Gastroesophageal sphincter (tissue), 2 donors: ENCODE measurements around the gene EIF5AL1.

Experiments
- EP300 ChIP-seq: sonication (generic); formaldehyde crosslinking; IDR thresholded peaks from one replicate; pipeline ENCODE4 v1.6.1; 2017; ENCODE audit warnings: antibody characterized with exemption, mild to moderate bottlenecking
- POLR2A ChIP-seq, 2 donors: fragments of 450-650 bp; IDR thresholded peaks; one replicate each; pipeline ENCODE4 v1.6.1; 2017; ENCODE audit warnings: antibody characterized with exemption in 2 of 2, mild to moderate bottlenecking in 2 of 2, moderate library complexity in 1 of 2
- POLR2AphosphoS5 ChIP-seq: sonication (generic); formaldehyde crosslinking; IDR thresholded peaks from one replicate; pipeline ENCODE4 v1.6.1; 2017; ENCODE audit warnings: antibody characterized with exemption

- TF ChIP-seq EP300 (no peak), POLR2AphosphoS5 (no peak), POLR2A (IDR thresholded peaks at IDR 0.05) (no peak)
Observed at GRCh38 chr10:79495791-79496190, 16.5 kb upstream of the EIF5AL1 start.
